ENCODE data around the gene GNS. TPM values are rescaled to one million over a fixed set of nuclear protein-coding genes. Genes with fewer than 3 reads are reported as not detected.

Gene GNS
- total and polyA plus RNA-seq, 10 of the 15 experiments (the other 5 are each of a cell fraction or from before 2014, with no cell fraction given): 4.1 to 33.8 (median 19.1) TPM

DNA sequence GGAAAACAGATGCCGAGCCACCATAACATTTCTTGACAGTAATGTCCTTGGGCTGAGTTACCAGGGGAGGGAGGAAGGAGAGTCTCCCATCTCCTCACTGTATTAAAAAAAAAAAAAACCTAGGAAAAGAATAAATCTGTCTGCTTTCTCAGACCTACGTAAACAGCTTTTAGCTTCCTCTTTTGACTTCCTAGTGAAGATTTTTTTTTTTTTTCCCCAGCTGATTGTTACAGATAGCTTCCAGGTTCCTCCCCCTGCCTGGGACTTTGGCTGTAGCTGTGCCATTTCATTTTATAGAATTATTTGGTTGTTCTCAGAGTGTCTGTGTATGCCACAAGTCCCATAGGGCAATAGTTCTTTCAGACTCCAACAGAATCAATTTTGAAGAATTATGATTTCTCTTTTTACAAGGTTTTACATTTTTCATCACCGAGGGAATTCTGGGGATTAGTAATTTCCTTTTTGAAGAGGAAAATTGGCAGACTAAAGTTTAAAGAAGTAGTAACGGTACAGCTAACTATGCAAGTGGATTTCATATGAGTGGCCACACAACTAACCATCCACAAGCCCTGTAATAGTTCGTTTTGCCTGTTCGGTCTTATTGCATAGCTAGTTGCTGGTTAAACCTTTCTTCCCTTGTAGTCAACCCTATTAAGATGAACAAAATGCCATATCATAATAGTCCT, 23.1 kb upstream of the GNS start:
- ATAC-seq (no peak), FAIRE-seq (no peak), DNase-seq (ENCODE audit: low read depth, low spot score) (no peak)
- intact Hi-C loops (cut with micrococcal nuclease; ENCODE audit: unreplicated experiment): loop anchor here (10.0 kb wide), 1 partner anchor 238 kb away; no protein-coding TSS in a partner anchor
- Histone ChIP-seq H3K27me3 (replicated peaks in 1 of 2; ENCODE audit: control insufficient read depth in 2 of 2, insufficient read depth in 2 of 2, low read length in 1 of 2) (peaks cover 2 to 12% of the 10 kb centered on the region in 2 experiments; a peak in 3 of 4 replicates), H2AFZ (ENCODE audit: control insufficient read depth, low read depth, low read length) (no peak overlapping the region), H3K79me2 (ENCODE audit: control insufficient read depth, insufficient read depth, low read length) (no peaks in the 10 kb centered on the region), H3K9me3 (replicated peaks; ENCODE audit: control insufficient read depth, insufficient read depth, low read length) (no peaks in the 10 kb centered on the region), H3K9ac (ENCODE audit: control insufficient read depth, insufficient read depth, low read length) (no peak overlapping the region), H3K27ac (ENCODE audit: control insufficient read depth, insufficient read depth) (no peak overlapping the region), H3K4me3 (peak overlapping the region; percentile 65), H3K4me2 (ENCODE audit: control insufficient read depth, insufficient read depth) (peak overlapping the region; percentile 96), H3K36me3 (ENCODE audit: control insufficient read depth in 2 of 2, insufficient read depth in 2 of 2, low read length in 1 of 2) (no peaks in the 10 kb centered on the region), H3K4me1 (ENCODE audit: control insufficient read depth, insufficient read depth, low read length) (peaks cover 3% of the 10 kb centered on the region; the same call in 1 of the 2 replicates), H4K20me1 (ENCODE audit: control insufficient read depth, insufficient read depth) (no peaks in the 10 kb centered on the region)
- in situ Hi-C loops (cut with MboI): no loop called here
- TF ChIP-seq ZNF384 (IDR thresholded peaks at IDR 0.05; ENCODE audit: borderline replicate concordance, low read depth, low read length): 0 out of 2 replicates have a peak, but pooled peaks have one; percentile 15
- TF ChIP-seq, protein P1, sequence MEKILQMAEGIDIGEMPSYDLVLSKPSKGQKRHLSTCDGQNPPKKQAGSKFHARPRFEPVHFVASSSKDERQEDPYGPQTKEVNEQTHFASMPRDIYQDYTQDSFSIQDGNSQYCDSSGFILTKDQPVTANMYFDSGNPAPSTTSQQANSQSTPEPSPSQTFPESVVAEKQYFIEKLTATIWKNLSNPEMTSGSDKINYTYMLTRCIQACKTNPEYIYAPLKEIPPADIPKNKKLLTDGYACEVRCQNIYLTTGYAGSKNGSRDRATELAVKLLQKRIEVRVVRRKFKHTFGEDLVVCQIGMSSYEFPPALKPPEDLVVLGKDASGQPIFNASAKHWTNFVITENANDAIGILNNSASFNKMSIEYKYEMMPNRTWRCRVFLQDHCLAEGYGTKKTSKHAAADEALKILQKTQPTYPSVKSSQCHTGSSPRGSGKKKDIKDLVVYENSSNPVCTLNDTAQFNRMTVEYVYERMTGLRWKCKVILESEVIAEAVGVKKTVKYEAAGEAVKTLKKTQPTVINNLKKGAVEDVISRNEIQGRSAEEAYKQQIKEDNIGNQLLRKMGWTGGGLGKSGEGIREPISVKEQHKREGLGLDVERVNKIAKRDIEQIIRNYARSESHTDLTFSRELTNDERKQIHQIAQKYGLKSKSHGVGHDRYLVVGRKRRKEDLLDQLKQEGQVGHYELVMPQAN (conservative IDR thresholded peaks at IDR 0.05): no peak
- ChIA-PET CTCF (interaction anchor here (0.6 to 2.1 kb wide), 8 partner anchors 8 to 1686 kb away, joined by 3 to 14 read pairs (median 5); no protein-coding TSS in a partner anchor), POLR2A (interaction anchor here (1.1 kb wide), 1 partner anchor 66 kb away, joined by 5 read pairs; no protein-coding TSS in a partner anchor), RAD21 (ENCODE audit: unreplicated experiment) (interaction anchor here (1.1 to 1.6 kb wide), 2 partner anchors 14 to 20 kb away, joined by 3 to 5 read pairs; no protein-coding TSS in a partner anchor), SMC1A (ENCODE audit: uncharacterized antibody, unreplicated experiment) (interaction anchor here (1.0 to 1.6 kb wide), 4 partner anchors 12 to 450 kb away, joined by 3 to 5 read pairs (median 5); no protein-coding TSS in a partner anchor)
- no TSS peak for BruUV-seq (replicated peaks)
- 26% methylated on average over 6 of the region's 6 CpGs for WGBS (ENCODE audit: insufficient coverage, insufficient replicate concordance, low lambda C conversion rate, missing lambda C conversion rate)

Data from GM12878 (cell line).